ENCODE results near the gene EFNA1.

The EFNA1 gene

GRCh38 chr1:155134880-155135414 lies 7.3 kb downstream of the EFNA1 start:
- TF ChIP-seq SIN3A (IDR thresholded peaks at IDR 0.05; ENCODE audit: borderline replicate concordance, insufficient read depth, low read length) (peak; percentile 99), TAF1 (IDR thresholded peaks at IDR 0.05; ENCODE audit: borderline replicate concordance, insufficient read depth, low read length) (no peak), FOXP2 (optimal IDR thresholded peaks at IDR 0.05; ENCODE audit: borderline replicate concordance, extremely low read depth, extremely low read length, insufficient read depth) (no peak)

DNA sequence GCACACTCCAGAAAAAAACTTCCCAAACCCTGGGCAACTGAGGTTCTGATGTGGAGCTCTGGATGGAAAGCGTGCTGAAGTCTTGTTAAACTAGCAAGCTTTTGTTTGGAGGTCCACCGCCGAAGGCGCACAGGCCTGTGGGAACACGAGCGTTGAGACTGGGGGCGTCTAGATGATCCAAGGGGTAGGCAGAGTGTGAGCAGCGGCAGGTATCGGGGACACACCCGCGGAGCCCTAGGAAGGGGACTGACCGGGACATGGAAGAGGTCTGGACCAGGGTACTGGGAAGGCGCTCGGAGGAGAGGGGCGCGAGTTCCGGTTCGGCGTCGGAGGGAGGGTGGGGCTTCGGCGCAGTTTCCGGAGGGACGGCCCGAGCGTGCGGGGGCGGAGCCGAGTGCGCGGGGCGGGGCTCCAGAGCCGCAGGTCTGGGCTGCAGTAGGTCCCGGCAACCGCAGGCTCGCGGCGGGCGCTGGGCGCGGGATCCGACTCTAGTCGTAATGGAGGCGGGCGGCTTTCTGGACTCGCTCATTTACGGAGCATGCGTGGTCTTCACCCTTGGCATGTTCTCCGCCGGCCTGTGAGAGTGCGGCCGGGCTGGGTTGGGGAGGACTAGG lies 7.8 kb downstream of the EFNA1 start, which contains the start of gene SLC50A1:
TSS of gene SLC50A1 (plus strand) at position 438 of the 614 bp plus-strand sequence. CDS start at position 498, 60 bp downstream.
- TF ChIP-seq TAF1 (IDR thresholded peaks at IDR 0.05; ENCODE audit: borderline replicate concordance, insufficient read depth, low read length), result peak; percentile 89
- no peak for TF ChIP-seq FOXP2 (optimal IDR thresholded peaks at IDR 0.05; ENCODE audit: borderline replicate concordance, extremely low read depth, extremely low read length, insufficient read depth)
- TF ChIP-seq REST (IDR thresholded peaks at IDR 0.05; ENCODE audit: insufficient read depth in 1 of 2, low read depth in 2 of 2, low read length in 2 of 2), result 0 out of 4 replicates have a peak, but pooled peaks of 1 of the 2 experiments have one; percentile 19
- no peak for TF ChIP-seq SIN3A (IDR thresholded peaks at IDR 0.05; ENCODE audit: borderline replicate concordance, insufficient read depth, low read length)
- peak; percentile 97 for TF ChIP-seq POLR2AphosphoS5 (IDR thresholded peaks at IDR 0.05; ENCODE audit: low read depth, low read length)

DNA sequence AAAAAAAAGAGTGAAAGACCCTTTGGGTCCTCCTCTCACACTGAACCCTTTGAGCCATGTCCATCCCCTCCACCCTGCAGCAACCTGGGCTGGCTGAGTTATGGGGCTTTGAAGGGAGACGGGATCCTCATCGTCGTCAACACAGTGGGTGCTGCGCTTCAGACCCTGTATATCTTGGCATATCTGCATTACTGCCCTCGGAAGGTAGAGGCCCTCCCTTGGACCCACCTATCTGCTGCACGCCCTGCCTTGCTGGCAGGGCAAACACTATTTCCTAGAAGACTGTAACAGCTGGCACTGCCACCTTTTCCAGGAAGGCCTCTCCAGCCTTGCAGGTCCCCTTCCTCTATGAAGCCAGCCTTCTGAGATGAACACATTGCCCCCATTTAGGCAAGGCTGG lies 9.1 kb downstream of the EFNA1 start:
- no peak for TF ChIP-seq POLR2AphosphoS5 (IDR thresholded peaks at IDR 0.05; ENCODE audit: low read depth, low read length)
- TF ChIP-seq REST (IDR thresholded peaks at IDR 0.05; ENCODE audit: insufficient read depth in 1 of 2, low read depth in 2 of 2, low read length in 2 of 2), result no peak
- no peak for TF ChIP-seq FOXP2 (optimal IDR thresholded peaks at IDR 0.05; ENCODE audit: borderline replicate concordance, extremely low read depth, extremely low read length, insufficient read depth)
- no peak for TF ChIP-seq SIN3A (IDR thresholded peaks at IDR 0.05; ENCODE audit: borderline replicate concordance, insufficient read depth, low read length)
- TF ChIP-seq TAF1 (IDR thresholded peaks at IDR 0.05; ENCODE audit: borderline replicate concordance, insufficient read depth, low read length), result no peak

- TF ChIP-seq TAF1 (IDR thresholded peaks at IDR 0.05; ENCODE audit: borderline replicate concordance, insufficient read depth, low read length), result no peak
- TF ChIP-seq POLR2AphosphoS5 (IDR thresholded peaks at IDR 0.05; ENCODE audit: low read depth, low read length), result peak; percentile 46; the same call in 1 of the 2 replicates
Observed at GRCh38 chr1:155137154-155137949, 9.7 kb downstream of the EFNA1 start.

DNA sequence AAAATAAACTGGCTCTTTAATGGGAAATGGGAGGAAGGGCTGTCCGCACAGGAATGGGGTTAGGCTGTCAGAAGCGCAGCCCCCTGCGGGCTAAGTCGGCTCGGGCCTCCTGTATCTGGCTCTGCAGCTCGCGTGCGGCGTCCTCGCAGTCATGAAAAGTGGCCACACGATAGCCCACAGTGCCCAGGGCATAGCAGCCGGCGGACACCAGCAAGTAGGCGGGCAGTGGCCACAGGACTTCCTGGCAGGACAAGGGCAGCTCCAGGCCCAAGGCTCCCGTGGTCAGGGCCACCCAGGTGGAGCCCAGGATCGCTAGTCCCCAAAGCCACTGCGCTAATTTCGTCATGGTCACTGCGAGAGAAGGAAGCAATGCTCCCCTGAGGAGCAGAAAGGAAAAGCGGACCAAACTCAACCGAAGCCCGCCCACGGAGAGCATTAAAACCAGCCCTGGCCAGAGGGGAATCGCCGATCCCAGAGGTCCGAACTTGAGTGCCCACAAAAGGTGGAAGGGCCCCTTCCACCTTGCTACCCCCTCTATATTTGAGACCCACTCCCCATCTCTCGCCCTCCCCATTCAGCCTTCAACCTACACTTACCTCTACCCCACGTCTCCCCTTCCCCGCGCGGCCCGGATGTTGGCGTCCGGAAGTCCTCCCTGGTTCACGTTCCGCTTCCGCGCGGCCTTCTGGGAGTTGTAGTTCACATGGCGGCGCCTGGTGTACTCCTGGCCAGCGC lies 12.4 kb downstream of the EFNA1 start, which contains the start of gene DPM3:
TSS of gene DPM3 (minus strand) at position 637 of the 735 bp plus-strand sequence. CDS start at position 346, 291 bp downstream.
- peak; percentile 64 for TF ChIP-seq SIN3A (IDR thresholded peaks at IDR 0.05; ENCODE audit: borderline replicate concordance, insufficient read depth, low read length)
- peak; percentile 89 for TF ChIP-seq POLR2AphosphoS5 (IDR thresholded peaks at IDR 0.05; ENCODE audit: low read depth, low read length)
- 0 out of 4 replicates have a peak, but pooled peaks of 1 of the 2 experiments have one; percentile 57 for TF ChIP-seq REST (IDR thresholded peaks at IDR 0.05; ENCODE audit: insufficient read depth in 1 of 2, low read depth in 2 of 2, low read length in 2 of 2)
- no peak for TF ChIP-seq TAF1 (IDR thresholded peaks at IDR 0.05; ENCODE audit: borderline replicate concordance, insufficient read depth, low read length)
- no peak for TF ChIP-seq FOXP2 (optimal IDR thresholded peaks at IDR 0.05; ENCODE audit: borderline replicate concordance, extremely low read depth, extremely low read length, insufficient read depth)

Data from PFSK-1 (cell line).